HepG2 (cell line): ENCODE results near the gene HK2. TPM values are rescaled to one million over a fixed set of nuclear protein-coding genes. Genes with fewer than 3 reads are reported as not detected.

Source experiments
- ADNP ChIP-seq: sonication (generic); formaldehyde crosslinking; IDR thresholded peaks from 2 replicates; pipeline ENCODE4 v1.4.0; 2020; ENCODE audit warnings: missing genetic modification reagents
- CENPT ChIP-seq: sonication (generic); formaldehyde crosslinking; IDR thresholded peaks from 2 replicates; pipeline ENCODE4 v1.8.0; 2022; ENCODE audit warnings: low read depth, mild to moderate bottlenecking, moderate library complexity, missing genetic modification reagents
- CREM ChIP-seq, 2 experiments: sonication (generic) in 1 of 2; formaldehyde crosslinking in 1 of 2; IDR thresholded peaks; 2 replicates each; pipeline versions ENCODE4 v1.4.0 to v1.6.1; 2016 to 2020; ENCODE audit warnings: antibody characterized with exemption in 1 of 2, mild to moderate bottlenecking in 1 of 2, missing genetic modification reagents in 1 of 2
- HNF4A ChIP-seq: sonication (generic); formaldehyde crosslinking; IDR thresholded peaks from 2 replicates; pipeline ENCODE4 v1.4.0; 2020; ENCODE audit warnings: missing genetic modification reagents
- IRF2 ChIP-seq: IDR thresholded peaks from 2 replicates; pipeline ENCODE4 v1.6.1; 2018; ENCODE audit warnings: missing genetic modification reagents, missing compliant biosample characterization
- KLF12 ChIP-seq: sonication (generic); formaldehyde crosslinking; IDR thresholded peaks from 2 replicates; pipeline ENCODE4 v1.4.0; 2020; ENCODE audit warnings: missing genetic modification reagents, borderline replicate concordance
- MAZ ChIP-seq, 2 experiments: sonication (generic) in 1 of 2; formaldehyde crosslinking in 1 of 2; IDR thresholded peaks; 2 replicates each; pipeline versions ENCODE4 v1.5.0 to v1.6.1; 2012 to 2020; ENCODE audit warnings: low read depth in 2 of 2, mild to moderate bottlenecking in 2 of 2, borderline replicate concordance in 1 of 2, improper control_type of control experiment in 1 of 2, low read length in 1 of 2, missing genetic modification reagents in 1 of 2, moderate library complexity in 1 of 2
- MTF2 ChIP-seq: sonication (generic); formaldehyde crosslinking; IDR thresholded peaks from 2 replicates; pipeline ENCODE4 v1.5.0; 2020; ENCODE audit warnings: missing genetic modification reagents, borderline replicate concordance
- NFIC ChIP-seq: IDR thresholded peaks from 2 replicates; pipeline ENCODE4 v1.6.1; 2012; ENCODE audit warnings: mild to moderate bottlenecking, low read length, inconsistent platforms
- POLR2A ChIP-seq, 2 experiments: IDR thresholded peaks; 2 replicates each; pipeline ENCODE4 v1.6.1; 2011; ENCODE audit warnings: low read depth in 2 of 2, low read length in 2 of 2, mild to moderate bottlenecking in 1 of 2, moderate library complexity in 1 of 2; ENCODE audit not compliant: insufficient read depth in 1 of 2
- SNAI1 ChIP-seq: sonication (generic); formaldehyde crosslinking; IDR thresholded peaks from 2 replicates; pipeline ENCODE4 v1.5.0; 2020; ENCODE audit warnings: mild to moderate bottlenecking, missing genetic modification reagents, borderline replicate concordance
- SOX5 ChIP-seq: IDR thresholded peaks from 2 replicates; pipeline ENCODE4 v1.6.1; 2016; ENCODE audit warnings: borderline replicate concordance
- SOX6 ChIP-seq, 2 experiments: fragments of 450-650 bp in 1 of 2; sonication (generic) in 1 of 2; formaldehyde crosslinking in 1 of 2; IDR thresholded peaks; 2 replicates each; pipeline versions ENCODE4 v1.4.0 to v1.6.1; 2017 to 2020; ENCODE audit warnings: antibody characterized with exemption in 1 of 2, mild to moderate bottlenecking in 1 of 2, missing genetic modification reagents in 1 of 2
- SRSF4 ChIP-seq: fragments of 200-400 bp; formaldehyde crosslinking; IDR thresholded peaks from one replicate; pipeline ENCODE4 v1.6.1; 2018; ENCODE audit warnings: mild to moderate bottlenecking, low read depth, low read length, moderate library complexity; ENCODE audit not compliant: poor library complexity, severe bottlenecking
- SRSF9 ChIP-seq: fragments of 200-400 bp; formaldehyde crosslinking; IDR thresholded peaks from 2 replicates; pipeline ENCODE4 v1.6.1; 2018; ENCODE audit warnings: borderline replicate concordance, mild to moderate bottlenecking, low read depth, low read length; ENCODE audit not compliant: insufficient read depth, poor library complexity, severe bottlenecking
- ZNF33A ChIP-seq: sonication (generic); formaldehyde crosslinking; IDR thresholded peaks from 2 replicates; pipeline ENCODE4 v1.5.1; 2020; ENCODE audit warnings: missing genetic modification reagents, mild to moderate bottlenecking, moderate library complexity, borderline replicate concordance
- ZNF552 ChIP-seq: sonication (generic); formaldehyde crosslinking; IDR thresholded peaks from 2 replicates; pipeline ENCODE4 v1.9.0; 2022; ENCODE audit warnings: missing genetic modification reagents, mild to moderate bottlenecking, borderline replicate concordance
- ZNF639 ChIP-seq: conservative IDR thresholded peaks from 2 replicates; pipeline ENCODE4 v1.6.1; 2018; ENCODE audit warnings: missing genetic modification reagents
- ZNF773 ChIP-seq: sonication (generic); formaldehyde crosslinking; IDR thresholded peaks from 2 replicates; pipeline ENCODE4 v1.4.0; 2020; ENCODE audit warnings: missing genetic modification reagents, borderline replicate concordance
- polyA plus RNA-seq, 8 experiments: library from polyadenylated mRNA; depleted of rRNA in 3 of 8; stranded (reverse) in 7 of 8; unstranded in 1 of 8; fragments of >200 nt; fragmentation: Illumina TruSeq in 4 of 8; extraction: Trizol in 4 of 8; gene quantifications; 2 replicates each; pipeline versions ENCODE4 v1.2.1 to v1.2.3, GENCODE V29; 2011 to 2016; ENCODE audit warnings: low read depth in 4 of 8, missing spikeins in 1 of 8, mixed read lengths in 1 of 8; ENCODE audit not compliant: insufficient read depth in 1 of 8
- total RNA-seq, 5 experiments: library from RNA; depleted of rRNA; stranded (reverse); fragments of >200 nt; fragmentation: Illumina TruSeq; extraction: Trizol; gene quantifications; 2 replicates each; pipeline ENCODE4 v1.2.3, GENCODE V29; 2016; ENCODE audit warnings: low read depth in 1 of 5
- TF ChIP-seq, protein P1 (sequence below): IDR thresholded peaks from 2 replicates; pipeline ENCODE4 v1.6.1; 2016; ENCODE audit warnings: missing genetic modification reagents, missing compliant biosample characterization
- TF ChIP-seq, protein P2 (sequence below): sonication (generic); formaldehyde crosslinking; IDR thresholded peaks from 2 replicates; pipeline ENCODE4 v1.5.0; 2020; ENCODE audit warnings: mild to moderate bottlenecking, missing genetic modification reagents, moderate library complexity

The HK2 gene
- total and polyA plus RNA-seq, 2 of the 13 experiments (the other 11 are each of a cell fraction or from before 2014, with no cell fraction given), result 13.2 to 101 TPM

DNA sequence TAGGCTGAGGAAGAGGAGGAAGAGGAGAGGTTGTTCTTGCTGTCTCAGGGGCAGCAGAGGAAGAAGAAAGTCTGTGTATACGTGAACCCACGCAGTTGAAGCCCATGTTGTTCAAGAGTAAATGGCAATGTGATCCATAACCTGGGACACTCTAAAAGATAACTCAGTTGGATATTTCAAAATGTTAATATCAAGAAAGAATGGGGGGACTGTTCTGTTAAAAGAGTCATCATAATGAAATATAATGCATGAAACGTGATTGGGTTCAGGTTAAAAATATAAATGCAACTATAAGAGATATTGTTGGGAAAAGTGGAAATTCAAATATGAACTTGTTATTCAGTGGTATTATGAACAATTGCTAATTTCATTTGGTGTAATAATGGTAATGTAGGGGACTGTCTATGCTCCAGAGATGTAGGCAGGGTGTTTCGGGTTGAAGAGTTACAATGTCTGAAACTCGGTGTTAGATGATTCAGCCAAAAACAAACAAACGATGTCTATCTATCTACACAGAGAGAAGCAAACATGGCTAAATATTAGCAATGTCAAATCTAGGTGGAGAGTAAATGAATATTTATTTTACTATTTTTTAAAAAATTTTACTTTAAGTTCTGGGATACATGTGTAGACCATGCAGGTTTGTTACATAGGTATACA lies 103.4 kb downstream of the HK2 start (continued):
- no peak for TF ChIP-seq ZNF639 (CRISPR knock-in tag)
- TF ChIP-seq POLR2A (IDR thresholded peaks at IDR 0.05; ENCODE audit: insufficient read depth in 1 of 2, low read depth in 2 of 2, low read length in 2 of 2), result no peak
- TF ChIP-seq, protein P1, sequence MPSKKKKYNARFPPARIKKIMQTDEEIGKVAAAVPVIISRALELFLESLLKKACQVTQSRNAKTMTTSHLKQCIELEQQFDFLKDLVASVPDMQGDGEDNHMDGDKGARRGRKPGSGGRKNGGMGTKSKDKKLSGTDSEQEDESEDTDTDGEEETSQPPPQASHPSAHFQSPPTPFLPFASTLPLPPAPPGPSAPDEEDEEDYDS (CRISPR knock-in tag), result 0 out of 2 replicates have a peak, but pooled peaks have one; percentile 35
- TF ChIP-seq SRSF9, result no peak
- TF ChIP-seq SRSF4, result no peak
- TF ChIP-seq KLF12 (CRISPR knock-in tag), result no peak
- no peak for TF ChIP-seq ZNF552
- peak; percentile 21; the same call in 1 of the 2 replicates for TF ChIP-seq HNF4A
- TF ChIP-seq CREM (IDR thresholded peaks at IDR 0.05), result 0 out of 2 replicates have a peak, but pooled peaks have one; percentile 42
- TF ChIP-seq CREM (CRISPR knock-in tag; IDR thresholded peaks at IDR 0.05), result no peak
- peak; percentile 27; the same call in 1 of the 2 replicates for TF ChIP-seq NFIC
- TF ChIP-seq SOX6 (IDR thresholded peaks at IDR 0.05), result no peak
- no peak; the same call in 1 of the 2 replicates for TF ChIP-seq SOX6 (CRISPR knock-in tag; IDR thresholded peaks at IDR 0.05)
- TF ChIP-seq, protein P2, sequence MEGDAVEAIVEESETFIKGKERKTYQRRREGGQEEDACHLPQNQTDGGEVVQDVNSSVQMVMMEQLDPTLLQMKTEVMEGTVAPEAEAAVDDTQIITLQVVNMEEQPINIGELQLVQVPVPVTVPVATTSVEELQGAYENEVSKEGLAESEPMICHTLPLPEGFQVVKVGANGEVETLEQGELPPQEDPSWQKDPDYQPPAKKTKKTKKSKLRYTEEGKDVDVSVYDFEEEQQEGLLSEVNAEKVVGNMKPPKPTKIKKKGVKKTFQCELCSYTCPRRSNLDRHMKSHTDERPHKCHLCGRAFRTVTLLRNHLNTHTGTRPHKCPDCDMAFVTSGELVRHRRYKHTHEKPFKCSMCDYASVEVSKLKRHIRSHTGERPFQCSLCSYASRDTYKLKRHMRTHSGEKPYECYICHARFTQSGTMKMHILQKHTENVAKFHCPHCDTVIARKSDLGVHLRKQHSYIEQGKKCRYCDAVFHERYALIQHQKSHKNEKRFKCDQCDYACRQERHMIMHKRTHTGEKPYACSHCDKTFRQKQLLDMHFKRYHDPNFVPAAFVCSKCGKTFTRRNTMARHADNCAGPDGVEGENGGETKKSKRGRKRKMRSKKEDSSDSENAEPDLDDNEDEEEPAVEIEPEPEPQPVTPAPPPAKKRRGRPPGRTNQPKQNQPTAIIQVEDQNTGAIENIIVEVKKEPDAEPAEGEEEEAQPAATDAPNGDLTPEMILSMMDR (CRISPR knock-in tag), result no peak
- TF ChIP-seq MTF2 (CRISPR knock-in tag), result no peak
- TF ChIP-seq ADNP (CRISPR knock-in tag), result no peak
- no peak for TF ChIP-seq SNAI1
- TF ChIP-seq CENPT (CRISPR knock-in tag), result no peak
- no peak for TF ChIP-seq IRF2 (CRISPR knock-in tag)
- TF ChIP-seq ZNF33A, result 0 out of 2 replicates have a peak, but pooled peaks have one; percentile 52
- no peak for TF ChIP-seq ZNF773
- peak; percentile 72; the same call in 1 of the 2 replicates for TF ChIP-seq SOX5 (CRISPR knock-in tag)
- no peak for TF ChIP-seq MAZ (IDR thresholded peaks at IDR 0.05; ENCODE audit: borderline replicate concordance, low read depth, low read length)
- TF ChIP-seq MAZ (CRISPR knock-in tag; IDR thresholded peaks at IDR 0.05; ENCODE audit: low read depth), result no peak
